Ishikawa (cell line): Measurements from ENCODE around the gene DHDDS.

Experiments used
- CEBPB ChIP-seq: IDR thresholded peaks from 2 replicates; pipeline ENCODE4 v1.6.1; 2012
- MAX ChIP-seq: IDR thresholded peaks from 2 replicates; pipeline ENCODE4 v1.6.1; 2012
- TAF1 ChIP-seq: IDR thresholded peaks from 2 replicates; pipeline ENCODE4 v1.6.1; 2012; ENCODE audit warnings: low read depth, mild to moderate bottlenecking
- TCF12 ChIP-seq: IDR thresholded peaks from 2 replicates; pipeline ENCODE4 v1.6.1; 2012; ENCODE audit warnings: low read depth

GRCh38 chr1:26476958-26477357, 44.8 kb downstream of the DHDDS start:
- no peak for TF ChIP-seq TCF12
- TF ChIP-seq MAX: no peak
- no peak for TF ChIP-seq CEBPB
- no peak for TF ChIP-seq TAF1
